HG03064 (cell line): ENCODE data around the gene BCAS1.
A peak's percentile ranks its signal among the peaks of the same experiment; 100 is the strongest.

Experiments used
- ATAC-seq: cut with Tn5 transposase; IDR thresholded peaks from one replicate; pipeline ENCODE4 v1.9.1; 2021; ENCODE audit warnings: low read depth; ENCODE audit not compliant: unreplicated experiment

BCAS1 gene

DNA sequence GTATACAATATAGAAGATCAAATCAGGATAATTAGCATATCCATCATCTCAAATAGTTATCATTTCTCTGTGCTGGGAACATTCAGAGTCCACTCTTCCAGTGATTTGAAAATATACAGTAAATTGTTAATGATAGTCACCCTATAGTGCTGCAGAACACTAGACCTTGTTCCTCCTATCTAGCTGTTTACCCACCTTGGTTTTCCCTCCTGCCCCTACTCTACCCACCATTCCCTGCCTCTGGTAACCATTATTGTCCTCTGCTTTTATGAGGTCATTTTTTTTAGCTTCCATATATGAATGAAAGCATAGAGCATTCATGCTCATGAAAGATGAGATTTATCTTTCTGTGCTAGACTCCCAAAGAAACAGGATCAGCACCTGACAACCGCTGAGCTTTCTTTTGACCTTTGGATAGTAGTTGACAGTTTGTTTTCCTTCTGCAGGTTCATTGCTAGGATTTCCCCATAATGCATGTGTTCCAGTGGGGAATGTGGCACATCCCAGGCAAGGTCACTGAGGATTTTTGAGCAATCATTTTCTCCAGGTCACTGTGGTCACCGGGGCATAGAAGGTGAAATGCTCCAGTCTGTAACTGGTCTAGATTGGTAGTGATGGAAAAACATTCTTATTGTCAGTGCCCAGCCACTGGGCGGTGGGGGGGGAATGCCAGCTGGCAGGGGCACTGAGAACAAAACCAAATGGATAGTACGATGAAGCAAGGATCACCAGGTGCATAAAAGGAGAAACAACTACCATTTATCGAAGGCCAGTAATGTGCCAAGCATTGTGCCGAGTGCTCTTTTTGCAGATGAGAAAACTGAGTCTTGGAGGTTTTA is 33.6 kb upstream of the BCAS1 start:
- ATAC-seq = no peak

DNA sequence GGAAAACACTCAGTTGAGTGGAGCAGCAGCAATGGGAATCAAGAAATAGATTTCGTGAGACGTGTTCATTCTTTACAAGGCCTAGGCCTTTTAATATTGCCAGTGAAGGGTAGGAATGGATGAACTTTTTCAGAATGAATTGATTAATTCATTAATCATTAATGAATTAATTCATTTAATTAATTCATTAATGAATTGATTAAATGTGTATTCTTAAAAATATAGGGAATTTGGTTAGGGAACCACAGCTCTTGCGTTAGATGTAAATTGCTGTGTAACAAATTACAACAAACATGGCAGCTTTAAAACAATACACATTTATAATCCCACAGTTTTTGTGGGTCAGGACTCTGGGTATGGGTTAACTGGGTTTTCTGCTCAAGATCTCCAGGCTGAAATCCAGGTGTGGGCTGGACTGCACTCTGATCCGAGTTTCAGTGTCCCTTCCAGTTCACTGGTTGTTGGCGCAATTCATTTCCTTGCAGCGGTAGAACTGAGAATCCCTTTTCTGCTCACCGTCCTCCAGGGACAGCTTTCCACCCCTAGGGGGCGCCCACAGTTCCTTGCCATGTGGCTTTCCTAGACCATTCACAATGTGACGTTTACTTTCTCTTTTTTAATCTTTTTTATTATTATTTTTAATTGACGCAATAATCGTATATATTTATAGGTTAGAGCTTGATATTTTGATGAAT is 32.8 kb upstream of the BCAS1 start:
- peak; percentile 72 for ATAC-seq

DNA sequence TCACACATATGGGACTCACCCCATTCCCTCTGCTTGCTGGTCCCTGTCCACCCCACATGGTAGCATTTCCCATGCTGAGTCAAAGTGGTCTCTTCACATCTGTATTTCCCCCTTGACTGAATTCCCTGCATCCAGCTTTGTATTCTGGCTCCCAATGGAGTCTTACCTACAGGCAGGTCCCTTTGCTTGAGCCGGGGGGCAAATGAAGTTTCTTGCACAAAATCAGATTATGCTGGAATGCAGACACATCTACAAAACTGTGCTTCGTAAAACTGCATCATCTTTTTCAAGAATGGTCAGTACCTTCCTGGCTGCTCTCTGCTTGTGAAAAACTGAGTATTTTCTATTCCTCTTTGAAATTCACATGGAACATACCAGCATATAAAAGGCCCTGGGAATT is 32.1 kb upstream of the BCAS1 start:
- ATAC-seq = no peak

DNA sequence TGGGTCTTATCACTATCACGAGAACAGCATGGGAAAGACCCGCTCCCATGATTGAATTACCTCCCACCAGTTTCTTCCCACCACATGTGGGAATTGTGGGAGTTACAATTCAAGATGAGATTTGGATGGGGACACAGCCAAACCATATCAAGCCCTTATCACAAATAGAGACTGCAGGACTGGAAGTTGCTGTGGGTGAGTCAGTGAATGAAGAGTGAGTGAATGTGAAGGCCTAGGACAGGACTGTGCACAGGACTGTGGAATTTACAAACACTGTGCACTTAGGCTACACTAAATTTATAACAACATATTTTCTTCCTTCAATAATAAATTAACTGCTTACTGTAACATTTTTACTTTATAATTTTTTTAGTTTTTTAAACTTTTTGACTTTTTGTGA is 30.2 kb upstream of the BCAS1 start:
- ATAC-seq = no peak

DNA sequence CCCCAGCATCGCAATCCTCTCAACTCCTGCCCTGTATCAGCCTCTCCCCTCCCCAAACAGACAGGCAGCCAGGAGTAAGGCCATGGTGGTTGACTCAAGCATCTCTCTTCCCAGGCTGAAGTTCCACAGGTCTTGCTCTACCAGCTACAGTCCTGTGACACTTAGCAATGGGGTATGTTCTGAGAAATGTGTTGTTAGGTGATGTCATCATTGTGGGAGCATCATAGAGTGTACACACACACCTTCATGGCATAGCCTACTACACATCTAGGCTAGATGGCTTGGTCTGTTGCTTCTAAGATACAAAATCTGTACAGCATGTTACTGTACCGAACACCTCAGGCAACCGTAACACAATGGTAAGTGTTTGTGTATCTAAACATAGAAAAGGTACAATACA is 29.5 kb upstream of the BCAS1 start:
- no peak for ATAC-seq

DNA sequence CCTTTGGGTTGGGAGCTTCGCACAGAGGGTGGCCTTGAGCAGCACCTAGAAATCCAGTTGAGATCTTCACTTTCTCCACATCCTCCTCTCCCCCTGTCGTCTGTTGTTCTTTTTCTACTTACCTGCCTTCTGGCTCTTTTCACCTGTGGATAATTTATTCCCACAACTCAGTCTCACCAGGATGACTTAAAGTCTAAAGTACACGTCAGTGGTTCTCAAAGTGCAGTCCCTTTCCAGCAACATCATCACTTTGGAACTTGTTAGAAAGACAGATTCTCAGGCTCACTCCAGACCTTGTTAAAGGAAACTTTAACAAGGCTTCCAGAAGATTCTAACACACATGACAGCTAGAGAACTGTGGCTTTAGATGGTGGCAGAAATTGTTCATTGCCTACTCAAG is 27.7 kb upstream of the BCAS1 start:
- no peak for ATAC-seq

DNA sequence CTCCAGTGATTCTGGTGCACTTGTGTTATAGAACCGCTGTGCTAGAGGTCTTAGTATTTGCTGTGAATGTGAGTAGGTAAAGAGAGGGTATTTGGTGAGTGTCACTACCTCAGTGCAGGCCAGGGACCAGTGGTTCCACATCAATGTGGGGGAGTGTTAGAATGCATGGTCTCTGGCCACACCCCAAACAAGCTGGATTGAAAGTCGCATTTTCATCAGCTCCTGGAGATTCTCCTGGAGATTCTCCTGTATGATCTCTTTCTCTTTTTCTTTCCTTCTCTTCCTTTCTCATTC is 26.8 kb upstream of the BCAS1 start:
- ATAC-seq = no peak

DNA sequence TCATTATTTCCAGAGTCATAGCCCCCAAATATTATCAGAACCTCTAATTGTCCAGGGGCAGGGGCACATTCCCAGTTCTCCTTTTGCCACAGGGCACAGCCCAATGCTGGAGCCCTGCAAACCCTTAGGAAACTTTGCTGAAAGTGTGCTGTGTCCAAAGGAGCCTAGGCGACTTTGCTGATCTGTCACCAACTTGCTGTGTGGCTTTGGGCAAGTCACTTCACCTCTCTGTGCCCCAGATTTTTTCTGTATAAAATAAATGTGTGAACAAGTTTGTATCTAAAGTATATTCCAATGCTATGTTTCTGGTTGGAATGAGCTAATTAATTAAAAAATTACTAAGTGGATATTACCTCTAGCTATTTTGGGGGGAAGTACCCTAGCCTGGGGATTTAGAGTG is 25.4 kb upstream of the BCAS1 start:
- no peak for ATAC-seq

DNA sequence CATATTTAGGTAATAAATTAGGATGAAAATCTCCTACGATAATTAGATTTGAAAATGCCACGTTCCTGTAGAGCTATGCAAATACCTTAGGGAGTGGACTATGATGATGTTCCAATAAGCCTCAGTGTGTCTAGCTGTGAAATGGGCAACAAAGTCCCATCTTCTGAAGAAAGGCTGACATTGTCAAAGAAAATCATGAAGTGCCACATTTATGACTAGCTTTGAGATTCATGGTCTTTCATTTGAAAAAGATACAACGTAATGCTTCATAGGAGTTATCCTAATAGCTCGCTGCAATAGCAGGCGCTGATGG is 23.8 kb upstream of the BCAS1 start:
- no peak for ATAC-seq

DNA sequence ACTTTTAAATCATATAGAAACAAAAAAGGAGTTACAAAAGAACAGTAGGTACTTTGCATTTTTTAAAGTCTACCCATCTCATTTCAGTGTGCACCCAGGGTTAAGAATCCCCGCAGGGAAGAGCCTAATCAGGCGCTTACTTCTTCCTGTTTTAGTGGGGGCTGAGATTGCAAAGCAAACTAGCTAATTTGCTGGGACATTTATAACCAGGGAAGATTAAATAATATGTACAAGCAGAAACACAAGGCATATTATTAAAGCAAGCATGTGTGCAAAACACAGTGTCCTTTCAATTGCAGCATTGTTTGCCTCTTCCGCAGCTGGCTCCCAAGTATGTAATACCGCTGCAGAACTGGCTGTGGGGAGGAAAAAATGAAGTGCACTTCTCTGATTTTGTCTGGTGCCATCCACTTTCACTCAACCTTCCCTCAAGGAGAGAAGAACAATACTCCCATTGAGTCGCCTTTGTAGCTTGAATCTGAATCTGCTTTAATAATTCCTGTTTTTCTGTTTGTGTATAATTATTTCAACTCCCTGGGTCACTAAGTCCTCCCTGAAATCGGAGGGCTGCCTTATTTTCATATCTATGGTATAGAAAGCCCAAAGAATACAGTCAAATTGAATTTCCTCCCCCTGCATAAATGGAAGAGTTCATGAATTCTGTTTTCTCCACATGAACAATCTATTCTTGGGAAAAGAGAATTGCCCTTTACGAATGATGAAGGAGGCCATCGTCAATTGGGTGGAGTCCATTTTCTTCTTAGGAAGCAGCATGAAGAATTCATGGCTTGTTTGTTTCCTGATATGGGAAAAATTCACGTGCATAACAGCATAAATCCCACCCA is 23.3 kb upstream of the BCAS1 start:
- no peak for ATAC-seq

DNA sequence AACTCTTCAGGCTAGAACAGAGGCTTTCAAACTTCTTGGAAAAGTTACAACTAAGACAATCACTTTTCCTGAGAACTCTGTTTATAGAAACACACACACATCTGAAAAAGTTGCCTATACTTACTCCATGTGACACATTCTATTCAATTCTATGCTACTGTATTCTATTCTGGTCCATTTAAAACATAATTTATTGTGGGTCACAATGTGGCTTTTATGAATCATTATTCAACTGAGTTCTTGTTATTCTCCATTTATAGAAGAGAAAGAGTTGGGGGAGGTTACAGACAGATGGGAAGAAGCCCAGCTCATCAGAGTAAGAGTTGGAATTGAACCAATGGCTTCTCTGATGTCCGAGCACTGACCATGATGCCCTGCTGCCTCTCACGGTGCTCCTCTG is 21.6 kb upstream of the BCAS1 start:
- ATAC-seq = no peak

DNA sequence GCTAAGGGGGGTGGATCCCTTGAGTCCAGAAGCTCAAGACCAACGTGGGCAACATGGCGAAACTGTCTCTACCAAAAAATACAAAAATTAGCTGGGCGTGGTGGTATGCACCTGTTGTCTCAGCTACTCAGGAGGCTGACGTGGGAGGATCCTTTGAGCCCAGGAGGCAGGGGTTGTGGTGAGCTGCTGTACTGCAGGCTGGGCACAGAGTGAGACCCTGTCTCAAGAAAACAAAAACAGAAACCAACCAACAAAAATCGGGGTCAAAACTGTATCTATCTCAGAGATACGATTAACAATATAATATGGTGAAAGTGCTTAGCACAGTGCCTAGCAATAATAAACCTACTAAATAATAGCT is 20.7 kb upstream of the BCAS1 start:
- no peak for ATAC-seq

DNA sequence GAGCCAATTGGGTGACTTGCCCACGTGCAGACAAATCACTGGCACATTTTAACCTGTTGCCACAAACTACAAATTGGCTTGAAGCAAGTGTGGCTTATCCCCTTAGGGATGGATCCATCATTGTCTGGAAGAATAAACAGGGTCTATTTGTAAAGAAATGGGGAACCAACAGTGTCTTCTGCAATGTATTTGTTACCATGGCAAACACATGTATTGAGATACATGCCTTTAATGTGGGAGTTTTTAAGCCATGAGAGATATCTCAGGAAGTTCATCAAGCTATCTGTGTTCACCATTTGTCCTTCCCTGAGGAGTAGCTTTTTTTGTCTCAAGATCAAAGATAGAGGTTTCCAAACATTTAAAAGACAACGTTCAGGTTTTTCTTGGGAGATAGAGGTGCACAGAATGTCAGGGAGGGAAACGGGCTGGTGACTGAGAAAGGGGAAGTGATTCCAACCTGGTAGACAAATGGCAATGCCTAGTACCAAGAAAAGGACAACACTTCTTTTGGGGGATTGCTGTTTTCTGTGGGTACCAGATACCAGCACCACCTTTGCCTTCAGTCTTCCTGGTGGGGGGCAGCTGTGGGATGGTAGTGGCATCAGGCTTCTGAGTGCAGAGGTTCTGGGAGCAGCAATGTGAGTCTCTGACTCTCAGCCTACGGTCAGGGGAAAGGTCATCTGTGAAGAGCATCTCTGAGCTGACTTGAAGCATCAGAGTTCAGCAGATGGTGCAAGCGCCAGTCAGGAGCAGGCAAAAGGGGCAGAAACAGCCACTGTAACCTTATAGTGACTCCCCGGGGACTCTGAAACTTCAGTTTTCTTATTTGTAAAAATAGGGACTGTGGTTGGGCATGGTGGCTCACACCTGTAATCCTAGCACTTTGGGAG is 20.1 kb upstream of the BCAS1 start:
- ATAC-seq = no peak

DNA sequence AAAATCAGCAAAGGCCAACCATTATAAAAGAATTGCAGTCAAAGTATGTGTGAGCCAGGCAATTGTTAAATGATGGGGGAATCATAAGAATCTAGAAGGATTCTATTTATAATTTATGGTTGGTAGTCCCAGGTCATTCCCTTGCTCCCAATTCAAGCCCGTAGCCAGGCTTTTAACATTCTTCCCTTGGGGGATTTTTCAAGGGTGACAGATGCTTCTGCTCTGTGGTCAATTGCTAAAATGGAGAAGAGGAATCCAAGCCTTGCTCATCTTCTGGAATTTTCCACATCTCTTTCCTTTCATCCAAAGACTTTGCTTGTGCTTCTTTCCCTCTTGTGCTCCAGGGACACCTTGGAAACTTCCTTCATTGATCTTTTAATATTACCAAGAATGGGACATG is 18.0 kb upstream of the BCAS1 start:
- no peak for ATAC-seq

DNA sequence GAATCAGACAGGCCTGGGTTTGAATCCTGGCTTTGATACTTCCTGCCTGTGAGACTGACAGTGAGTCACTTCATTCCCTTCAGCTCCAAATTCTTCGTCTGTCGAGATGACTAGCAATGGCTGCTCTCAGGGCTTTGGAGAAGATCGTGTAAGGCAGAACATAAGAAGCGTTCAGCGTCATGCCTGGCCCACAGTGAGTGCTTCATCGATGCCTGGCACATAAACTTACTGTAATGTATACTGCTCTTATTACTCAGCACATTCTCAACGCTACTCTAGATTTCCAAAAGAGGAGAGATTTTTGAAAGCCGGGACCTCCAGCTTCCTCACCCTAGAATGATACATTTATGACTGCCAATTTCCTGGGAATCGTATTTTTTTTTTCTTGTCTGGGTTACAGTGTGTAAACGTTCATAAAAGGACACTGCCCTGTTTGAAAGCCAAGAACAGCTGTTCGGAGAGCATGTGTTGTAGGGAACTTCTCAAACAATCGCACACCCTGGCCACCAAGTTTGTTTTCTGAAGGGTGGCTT is 16.2 kb upstream of the BCAS1 start:
- no peak for ATAC-seq

DNA sequence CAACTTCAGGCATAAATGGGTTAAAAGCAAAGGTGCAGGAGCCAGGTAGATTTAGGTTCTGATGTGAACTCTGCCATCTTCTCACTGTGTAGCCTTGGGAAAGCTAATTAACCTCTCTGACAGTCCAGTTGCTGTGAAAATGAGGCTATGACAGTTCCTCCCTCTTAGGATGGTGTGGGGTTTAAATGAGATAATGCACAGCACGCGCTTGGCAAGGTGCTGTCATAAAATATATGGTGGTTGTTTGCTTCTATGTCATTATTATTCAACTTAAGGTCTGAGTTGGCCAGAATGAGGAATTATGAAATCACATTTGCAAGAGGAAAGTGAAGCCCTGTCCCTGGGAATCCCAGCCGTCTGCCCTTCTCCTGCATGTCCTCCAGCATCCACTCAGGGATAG is 15.5 kb upstream of the BCAS1 start:
- ATAC-seq = no peak

DNA sequence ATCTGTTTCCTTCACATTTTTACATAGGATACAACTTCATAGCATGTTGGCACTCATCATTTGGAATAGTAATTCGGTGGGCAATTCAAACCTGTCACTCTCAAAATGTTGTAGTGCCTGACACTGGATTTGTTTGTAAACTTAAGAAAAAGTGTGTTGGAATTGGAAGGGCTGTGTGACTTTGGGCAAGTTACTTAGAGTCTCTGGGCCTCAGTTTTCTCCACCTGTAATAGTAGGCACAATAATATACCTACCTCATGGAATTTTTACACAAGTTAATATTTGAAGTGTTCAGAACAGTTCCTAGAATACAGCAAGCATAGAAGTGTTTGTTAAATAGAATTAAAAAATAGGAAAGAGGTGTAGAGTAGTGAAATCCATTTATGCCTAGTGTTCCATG is 15.0 kb upstream of the BCAS1 start:
- no peak for ATAC-seq

DNA sequence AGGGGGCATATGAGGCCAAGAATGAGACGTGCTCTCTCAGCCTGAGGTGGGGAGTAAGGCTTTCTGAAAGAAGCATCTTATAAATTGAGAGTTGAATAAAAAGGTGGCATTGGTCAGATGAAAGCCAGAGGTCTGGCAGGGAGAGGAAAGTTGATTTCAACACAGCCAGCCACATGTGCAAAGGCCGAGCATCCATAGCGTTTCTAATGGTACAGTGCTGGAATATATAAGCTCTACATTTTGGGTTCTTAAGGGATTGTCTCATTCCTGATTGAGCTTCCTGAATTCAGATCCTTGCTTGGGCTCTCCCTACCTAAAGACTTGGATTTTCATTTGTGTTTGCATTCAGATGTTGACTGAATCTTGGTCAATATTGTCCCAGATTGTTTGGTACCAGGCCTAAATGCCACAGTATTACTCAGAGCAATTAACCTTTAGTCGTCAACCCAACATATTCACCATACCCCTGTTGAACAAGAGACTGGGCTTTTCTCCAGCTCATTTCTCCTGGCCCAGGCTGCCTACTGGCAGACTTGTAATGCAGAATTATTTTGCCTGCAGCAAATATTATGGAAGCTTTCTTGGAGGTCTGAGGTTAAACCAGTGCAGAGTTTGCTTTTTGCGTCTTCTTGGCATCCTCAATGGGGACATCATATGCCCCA is 14.5 kb upstream of the BCAS1 start:
- ATAC-seq = no peak

DNA sequence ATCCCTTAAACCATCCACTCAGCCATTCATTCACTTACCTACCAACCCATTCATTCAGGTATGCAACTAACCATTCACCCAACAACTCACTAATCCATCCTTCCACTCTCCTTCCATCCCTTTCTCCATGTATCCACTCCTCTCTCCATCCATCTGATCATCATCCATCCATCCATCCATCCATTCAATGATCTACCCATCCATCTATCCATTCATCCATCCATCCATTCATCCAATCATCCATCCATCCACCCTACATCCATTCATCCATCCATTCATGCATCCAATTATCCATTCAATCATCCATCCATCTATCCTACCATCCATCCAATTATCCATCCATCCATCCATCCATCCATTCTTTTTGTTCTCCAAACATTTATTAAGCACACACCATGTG is 13.8 kb upstream of the BCAS1 start:
- no peak for ATAC-seq

DNA sequence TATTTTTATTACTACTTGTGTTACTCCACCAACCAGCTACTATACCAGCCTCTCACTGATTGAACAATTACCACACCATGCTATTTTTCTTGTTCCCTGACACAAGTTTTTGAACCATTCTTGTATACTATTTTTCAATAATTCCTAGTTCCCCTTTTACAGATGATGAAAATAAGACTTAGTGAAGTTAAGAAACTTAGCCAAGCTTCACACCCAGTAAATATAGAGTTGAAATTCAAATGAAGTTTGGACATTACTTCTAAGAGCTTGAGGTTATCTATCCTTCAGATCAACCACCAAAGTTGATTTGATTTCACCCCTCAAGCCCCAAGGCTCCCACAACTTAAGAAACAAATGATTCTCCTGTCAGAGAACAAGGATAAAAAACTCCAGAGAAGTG is 13.1 kb upstream of the BCAS1 start:
- peak; percentile 53 for ATAC-seq
